NB4 (cell line): ENCODE data around the gene NYAP2.

ENCODE experiments used
- DNase-seq: peaks from one replicate; pipeline ENCODE4 v3.0.0; 2010; ENCODE audit warnings: low read depth
- H3K4me3 ChIP-seq: one replicate; pipeline ENCODE4 v1.5.1; 2011; ENCODE audit warnings: mild to moderate bottlenecking, low read depth, low read length, moderate library complexity
- MYC ChIP-seq: IDR thresholded peaks from 2 replicates; pipeline ENCODE4 v1.6.1; 2011; ENCODE audit warnings: low read depth, low read length
- POLR2A ChIP-seq: IDR thresholded peaks from 2 replicates; pipeline ENCODE4 v1.6.1; 2011; ENCODE audit warnings: mild to moderate bottlenecking; ENCODE audit not compliant: insufficient read length; ENCODE audit errors: extremely low read depth
- TF ChIP-seq, protein P1 (sequence below): IDR thresholded peaks from one replicate; pipeline ENCODE4 v1.5.1; 2012; ENCODE audit warnings: low read depth, low read length
- TF ChIP-seq, protein P2 (sequence below): IDR thresholded peaks from 2 replicates; pipeline ENCODE4 v1.6.1; 2011; ENCODE audit warnings: low read depth, low read length

The NYAP2 gene

DNA sequence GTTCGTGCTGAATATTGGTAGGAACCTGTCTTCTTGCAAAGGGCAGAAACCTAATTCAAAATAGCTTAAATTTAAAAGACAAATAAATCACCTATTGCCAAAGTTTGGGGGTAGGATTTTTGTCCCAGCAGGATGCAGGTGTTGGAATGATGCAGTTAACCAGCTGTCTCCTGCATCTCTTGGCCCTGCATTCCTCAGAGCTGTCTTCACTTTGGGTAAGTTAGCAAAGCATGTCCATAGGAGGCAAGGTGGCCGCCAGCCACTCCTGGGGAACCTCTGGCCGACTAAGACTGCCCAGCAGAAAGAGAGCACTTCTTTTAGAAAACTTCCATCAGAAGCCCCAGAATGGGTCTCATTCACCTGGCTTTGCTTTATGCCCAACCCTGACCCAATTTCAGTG lies 20.5 kb upstream of the NYAP2 start:
- DNase-seq = no peak
- no peak overlapping the region for H3K4me3 ChIP-seq
- TF ChIP-seq MYC (no peak), POLR2A (no peak)
- TF ChIP-seq, protein P1, sequence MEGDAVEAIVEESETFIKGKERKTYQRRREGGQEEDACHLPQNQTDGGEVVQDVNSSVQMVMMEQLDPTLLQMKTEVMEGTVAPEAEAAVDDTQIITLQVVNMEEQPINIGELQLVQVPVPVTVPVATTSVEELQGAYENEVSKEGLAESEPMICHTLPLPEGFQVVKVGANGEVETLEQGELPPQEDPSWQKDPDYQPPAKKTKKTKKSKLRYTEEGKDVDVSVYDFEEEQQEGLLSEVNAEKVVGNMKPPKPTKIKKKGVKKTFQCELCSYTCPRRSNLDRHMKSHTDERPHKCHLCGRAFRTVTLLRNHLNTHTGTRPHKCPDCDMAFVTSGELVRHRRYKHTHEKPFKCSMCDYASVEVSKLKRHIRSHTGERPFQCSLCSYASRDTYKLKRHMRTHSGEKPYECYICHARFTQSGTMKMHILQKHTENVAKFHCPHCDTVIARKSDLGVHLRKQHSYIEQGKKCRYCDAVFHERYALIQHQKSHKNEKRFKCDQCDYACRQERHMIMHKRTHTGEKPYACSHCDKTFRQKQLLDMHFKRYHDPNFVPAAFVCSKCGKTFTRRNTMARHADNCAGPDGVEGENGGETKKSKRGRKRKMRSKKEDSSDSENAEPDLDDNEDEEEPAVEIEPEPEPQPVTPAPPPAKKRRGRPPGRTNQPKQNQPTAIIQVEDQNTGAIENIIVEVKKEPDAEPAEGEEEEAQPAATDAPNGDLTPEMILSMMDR = no peak
- TF ChIP-seq, protein P2, sequence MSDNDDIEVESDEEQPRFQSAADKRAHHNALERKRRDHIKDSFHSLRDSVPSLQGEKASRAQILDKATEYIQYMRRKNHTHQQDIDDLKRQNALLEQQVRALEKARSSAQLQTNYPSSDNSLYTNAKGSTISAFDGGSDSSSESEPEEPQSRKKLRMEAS = no peak

DNA sequence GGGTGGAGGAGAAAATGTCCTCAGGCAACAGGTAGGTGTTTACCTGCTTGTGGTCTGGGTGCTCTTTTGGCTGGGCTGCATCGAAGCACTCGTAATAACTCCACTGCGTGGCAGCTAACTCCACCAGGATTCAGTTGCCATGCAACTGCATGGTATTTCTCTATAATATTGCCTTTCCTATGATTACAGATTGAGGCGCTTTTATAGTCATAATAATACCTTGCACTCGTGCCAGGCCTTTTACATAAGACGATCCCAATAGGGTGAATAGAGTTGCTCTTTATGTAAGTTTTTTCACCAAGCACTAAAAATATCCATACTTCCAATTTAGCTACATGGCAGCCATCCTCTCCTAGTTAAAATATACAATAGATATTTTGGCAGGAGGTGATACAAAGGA lies 19.7 kb upstream of the NYAP2 start:
- no peak for DNase-seq
- TF ChIP-seq, protein P2 = no peak
- TF ChIP-seq MYC = no peak
- TF ChIP-seq POLR2A = no peak
- TF ChIP-seq, protein P1 = no peak
- H3K4me3 ChIP-seq = no peak overlapping the region

DNA sequence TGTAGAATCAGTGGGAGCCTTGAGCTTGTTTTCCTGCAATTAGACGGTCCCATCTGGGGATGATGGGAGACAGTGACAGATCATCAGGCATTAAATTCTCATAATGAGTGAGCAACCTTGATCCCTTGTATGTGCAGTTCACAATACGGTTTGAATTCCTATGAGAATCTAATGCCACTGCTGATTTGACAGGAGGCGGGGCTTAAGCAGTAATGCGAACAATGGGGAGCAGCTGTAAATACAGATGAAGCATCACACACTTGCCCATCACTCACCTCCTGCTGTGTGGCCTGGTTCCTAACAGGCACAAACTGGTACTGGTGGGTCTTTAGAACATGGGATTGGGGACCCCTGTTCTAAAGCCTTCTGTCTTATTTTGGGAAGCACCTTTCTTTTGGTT lies 17.9 kb upstream of the NYAP2 start:
- TF ChIP-seq, protein P2 = no peak
- TF ChIP-seq, protein P1 = no peak
- TF ChIP-seq POLR2A (no peak), MYC (no peak)
- H3K4me3 ChIP-seq = no peak overlapping the region
- DNase-seq = no peak

DNA sequence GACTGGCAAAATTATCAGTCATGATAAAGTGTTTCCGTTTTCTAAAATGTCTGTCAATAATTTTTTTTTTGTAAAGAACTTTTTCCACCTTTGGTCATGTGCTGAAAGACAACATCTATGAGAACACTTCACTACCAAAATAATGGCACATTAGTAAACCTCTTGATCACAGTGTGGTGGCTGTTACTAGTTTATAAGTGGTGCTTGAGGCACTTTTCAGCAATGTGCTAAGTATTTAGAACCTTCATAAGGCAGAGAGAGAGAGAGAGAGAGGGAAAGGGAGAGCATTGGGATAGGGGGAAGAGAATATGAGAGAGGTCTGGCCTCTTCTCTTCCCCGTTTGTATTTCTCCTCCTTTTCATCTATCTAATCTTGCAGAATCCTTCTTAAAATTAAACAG lies 1.1 kb upstream of the NYAP2 start:
- H3K4me3 ChIP-seq = no peak overlapping the region
- TF ChIP-seq, protein P1 = no peak
- no peak for TF ChIP-seq MYC
- TF ChIP-seq POLR2A = no peak
- TF ChIP-seq, protein P2 = no peak
- no peak for DNase-seq

DNA sequence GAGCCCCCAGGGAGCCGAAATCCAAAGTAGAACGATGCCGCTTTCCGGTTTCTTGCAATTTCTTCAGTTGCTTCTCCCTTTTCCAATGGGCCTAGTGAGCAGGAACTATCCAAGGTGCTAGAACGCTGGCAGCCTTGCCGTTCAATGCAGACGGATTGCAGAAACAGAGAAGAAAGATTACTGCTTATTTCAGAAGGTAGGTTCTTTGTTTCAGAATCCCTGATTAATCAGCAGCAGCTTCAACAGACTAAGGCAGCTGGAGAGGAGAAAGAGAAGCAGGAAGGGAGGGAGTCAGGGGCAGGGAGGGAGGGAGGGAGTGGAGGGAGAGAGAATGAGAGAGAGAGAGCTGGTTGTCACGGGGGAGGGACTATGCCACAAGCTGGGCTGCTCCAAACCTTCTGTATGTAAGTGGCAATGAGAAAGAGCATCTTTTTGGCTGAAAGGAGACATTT lies 576 bp downstream of the NYAP2 start:
- peak; percentile 45 for DNase-seq
- H3K4me3 ChIP-seq = no peak overlapping the region
- TF ChIP-seq, protein P2 = no peak
- TF ChIP-seq, protein P1 = no peak
- no peak for TF ChIP-seq POLR2A
- no peak for TF ChIP-seq MYC
